ENCODE data around the gene CREB5. TPM values are rescaled to one million over a fixed set of nuclear protein-coding genes. Genes with fewer than 3 reads are reported as not detected.

The CREB5 gene
- total RNA-seq, 1 experiment from 2014 or later: 2.1 TPM

- Histone ChIP-seq H3K36me3 (ENCODE audit: low read depth) (no peaks in the 10 kb centered on the region), H4K20me1 (ENCODE audit: insufficient read depth) (no peaks in the 10 kb centered on the region), H3K4me3 (no peak overlapping the region), H3K4me1 (replicated peaks; ENCODE audit: insufficient read depth) (peaks cover 37% of the 10 kb centered on the region), H3F3A (ENCODE audit: insufficient read depth, low read depth) (peaks cover 14% of the 10 kb centered on the region), H3K9me3 (ENCODE audit: insufficient read depth, low read depth) (no peaks in the 10 kb centered on the region), H3K9me2 (ENCODE audit: insufficient read depth) (no peaks in the 10 kb centered on the region), H3K4me2 (peak overlapping the region; percentile 92; the same call in 1 of the 2 replicates), H3K27ac (no peak overlapping the region), H2AFZ (no peak overlapping the region), H3K27me3 (ENCODE audit: insufficient read depth, low read depth) (no peaks in the 10 kb centered on the region), H3K79me2 (ENCODE audit: low read depth) (peaks cover 14% of the 10 kb centered on the region; the same call in 1 of the 2 replicates)
- ChIA-PET CTCF (no interaction called here), POLR2A (ENCODE audit: unreplicated experiment) (no interaction called here)
- no TSS peak for BruUV-seq (replicated peaks)
- no peak for DNase-seq
- TF ChIP-seq EZH2 (IDR thresholded peaks at IDR 0.05; ENCODE audit: low read depth) (no peak), CTCF (conservative IDR thresholded peaks at IDR 0.05) (no peak)
- intact Hi-C loops (cut with micrococcal nuclease; ENCODE audit: unreplicated experiment): no loop called here
Measured at GRCh38 chr7:28688651-28689050, 276.3 kb downstream of the CREB5 start.

- Histone ChIP-seq H3K36me3 (ENCODE audit: low read depth) (no peaks in the 10 kb centered on the region), H3K4me1 (replicated peaks; ENCODE audit: insufficient read depth) (no peaks in the 10 kb centered on the region), H3K27ac (no peak overlapping the region), H3K4me3 (no peak overlapping the region), H2AFZ (no peak overlapping the region), H3K9me3 (ENCODE audit: insufficient read depth, low read depth) (no peaks in the 10 kb centered on the region), H3K27me3 (ENCODE audit: insufficient read depth, low read depth) (no peaks in the 10 kb centered on the region), H3F3A (ENCODE audit: insufficient read depth, low read depth) (no peaks in the 10 kb centered on the region), H3K9me2 (ENCODE audit: insufficient read depth) (no peaks in the 10 kb centered on the region), H3K79me2 (ENCODE audit: low read depth) (no peaks in the 10 kb centered on the region), H3K4me2 (no peak overlapping the region), H4K20me1 (ENCODE audit: insufficient read depth) (no peaks in the 10 kb centered on the region)
- no peak for DNase-seq
- intact Hi-C loops (cut with micrococcal nuclease; ENCODE audit: unreplicated experiment): no loop called here
- CTCF ChIA-PET: no interaction called here
- BruUV-seq (replicated peaks): no TSS peak
- POLR2A ChIA-PET (ENCODE audit: unreplicated experiment): no interaction called here
- TF ChIP-seq CTCF (conservative IDR thresholded peaks at IDR 0.05): no peak
- no peak for TF ChIP-seq EZH2 (IDR thresholded peaks at IDR 0.05; ENCODE audit: low read depth)
Measured at GRCh38 chr7:28695300-28696295, 283.3 kb downstream of the CREB5 start.

GRCh38 chr7:28697913-28698563, 285.7 kb downstream of the CREB5 start:
- BruUV-seq (replicated peaks): no TSS peak
- ChIA-PET POLR2A (ENCODE audit: unreplicated experiment) (no interaction called here), CTCF (no interaction called here)
- TF ChIP-seq EZH2 (IDR thresholded peaks at IDR 0.05; ENCODE audit: low read depth) (no peak), CTCF (conservative IDR thresholded peaks at IDR 0.05) (no peak)
- Histone ChIP-seq H3K9me2 (ENCODE audit: insufficient read depth) (no peaks in the 10 kb centered on the region), H3K27ac (no peak overlapping the region), H3K79me2 (ENCODE audit: low read depth) (no peaks in the 10 kb centered on the region), H3K4me1 (replicated peaks; ENCODE audit: insufficient read depth) (no peaks in the 10 kb centered on the region), H3K9me3 (ENCODE audit: insufficient read depth, low read depth) (no peaks in the 10 kb centered on the region), H4K20me1 (ENCODE audit: insufficient read depth) (no peaks in the 10 kb centered on the region), H3K4me3 (no peak overlapping the region), H3K4me2 (no peak overlapping the region), H3K36me3 (ENCODE audit: low read depth) (no peaks in the 10 kb centered on the region), H3F3A (ENCODE audit: insufficient read depth, low read depth) (no peaks in the 10 kb centered on the region), H3K27me3 (ENCODE audit: insufficient read depth, low read depth) (no peaks in the 10 kb centered on the region), H2AFZ (no peak overlapping the region)
- intact Hi-C loops (cut with micrococcal nuclease; ENCODE audit: unreplicated experiment): no loop called here
- DNase-seq: no peak
